GM20431 (cell line): ENCODE measurements around the gene SMIM20.

Source experiments
- in situ Hi-C: fragments of 300-500 bp; cut with MseI, MboI; formaldehyde crosslinking; loops from one replicate; pipeline ENCODE4 v1.15.0; 2020; ENCODE audit warnings: low sequenced_read_pairs; ENCODE audit not compliant: unreplicated experiment

Gene SMIM20

DNA sequence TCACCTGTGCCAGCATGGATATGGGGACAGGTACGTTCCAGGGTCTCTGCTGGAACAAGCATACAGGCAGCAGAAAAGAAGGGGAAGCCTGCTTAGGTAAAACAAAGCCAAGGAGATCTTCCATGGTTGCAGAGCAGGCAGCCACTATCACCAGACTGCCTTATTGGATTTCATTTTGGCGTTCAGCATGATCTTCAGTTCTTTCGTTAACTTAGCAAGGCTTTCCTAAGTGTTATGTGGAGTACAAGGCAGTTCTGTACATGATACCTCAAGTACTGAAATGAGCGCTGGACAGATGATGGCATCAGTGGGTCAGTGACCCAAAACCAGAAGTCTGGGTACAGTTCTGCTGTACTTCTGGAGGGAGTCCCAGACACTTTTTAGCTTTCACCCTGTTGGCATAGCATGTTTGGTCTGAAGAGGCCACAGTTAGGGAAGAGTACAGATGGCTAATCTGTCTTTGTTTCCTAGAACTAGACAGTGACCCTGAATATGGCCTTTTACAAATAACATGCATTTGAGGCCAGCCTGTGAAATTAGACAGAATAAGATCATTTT lies 8.9 kb downstream of the SMIM20 start:
- in situ Hi-C loops, result no loop called here

DNA sequence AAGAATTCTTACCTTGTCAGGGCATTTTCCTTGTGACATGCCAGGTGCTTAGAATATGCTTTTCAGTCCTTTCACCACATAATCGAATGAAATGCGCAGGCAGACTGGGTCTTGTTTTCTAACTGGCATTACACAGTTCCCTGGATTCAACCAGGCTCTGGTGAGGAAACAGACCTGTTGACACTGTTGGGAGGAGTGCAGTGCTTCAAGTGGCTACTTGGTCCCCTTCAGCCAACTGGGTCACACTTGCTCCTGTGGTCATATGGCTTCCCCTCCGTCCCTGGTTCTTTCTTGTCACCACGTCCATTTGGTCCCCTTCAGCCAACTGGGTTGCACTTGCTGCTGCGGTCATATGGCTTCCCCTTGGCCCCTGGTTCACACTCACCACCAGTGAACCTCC lies 9.7 kb downstream of the SMIM20 start:
- in situ Hi-C loops, result no loop called here

DNA sequence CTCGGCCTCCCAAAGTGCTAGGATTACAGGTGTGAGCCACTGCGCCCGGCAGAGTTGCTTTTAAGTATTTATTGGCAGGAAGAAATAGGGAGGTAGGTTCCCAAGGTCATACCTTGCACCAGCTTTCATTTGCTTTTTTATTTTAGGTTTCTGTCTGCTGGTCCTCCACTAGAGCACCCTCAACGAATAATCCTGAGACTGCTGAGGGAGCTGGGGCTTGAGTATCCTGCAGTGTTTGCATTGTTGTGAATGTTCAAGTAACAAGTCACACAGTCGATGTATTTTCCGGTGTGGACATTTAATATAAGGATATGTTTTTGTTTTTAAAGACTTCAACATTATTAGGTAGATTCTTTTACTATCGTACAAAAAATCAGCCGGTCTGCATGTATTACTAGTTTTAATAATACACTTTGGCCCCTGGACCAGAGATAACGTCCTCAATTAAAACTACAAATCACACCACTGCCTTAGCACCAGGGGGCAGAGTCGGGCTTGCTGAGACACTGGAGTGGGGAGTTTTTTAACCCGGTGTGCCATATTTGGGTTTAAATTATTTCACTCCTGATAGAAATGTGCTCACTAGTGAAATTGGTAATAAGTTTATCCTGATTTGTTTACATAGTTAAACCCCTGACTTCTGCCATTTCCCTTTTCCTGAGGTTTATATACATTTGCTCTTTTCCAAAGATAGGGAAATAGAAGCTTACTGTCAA lies 11.6 kb downstream of the SMIM20 start:
- in situ Hi-C loops, result no loop called here

DNA sequence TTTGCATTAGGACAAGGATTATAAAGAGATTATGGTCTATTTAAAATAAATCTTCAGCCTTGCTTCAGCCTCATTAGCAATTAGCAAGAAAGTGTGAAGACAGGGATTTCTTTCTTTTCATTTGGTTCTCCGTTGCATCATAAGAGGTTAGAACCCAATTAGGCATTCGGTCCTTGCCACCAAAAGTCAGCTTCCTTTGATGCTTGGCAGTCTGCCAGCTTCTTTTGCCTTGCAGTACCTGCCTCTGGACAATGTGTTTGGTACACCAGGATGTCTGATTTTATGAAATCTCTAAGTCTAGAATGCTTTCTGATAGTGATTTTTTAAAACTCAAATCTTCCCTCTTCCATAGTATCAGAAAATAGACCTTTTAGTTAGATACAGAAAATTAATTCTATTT lies 12.4 kb downstream of the SMIM20 start:
- in situ Hi-C loops, result no loop called here

DNA sequence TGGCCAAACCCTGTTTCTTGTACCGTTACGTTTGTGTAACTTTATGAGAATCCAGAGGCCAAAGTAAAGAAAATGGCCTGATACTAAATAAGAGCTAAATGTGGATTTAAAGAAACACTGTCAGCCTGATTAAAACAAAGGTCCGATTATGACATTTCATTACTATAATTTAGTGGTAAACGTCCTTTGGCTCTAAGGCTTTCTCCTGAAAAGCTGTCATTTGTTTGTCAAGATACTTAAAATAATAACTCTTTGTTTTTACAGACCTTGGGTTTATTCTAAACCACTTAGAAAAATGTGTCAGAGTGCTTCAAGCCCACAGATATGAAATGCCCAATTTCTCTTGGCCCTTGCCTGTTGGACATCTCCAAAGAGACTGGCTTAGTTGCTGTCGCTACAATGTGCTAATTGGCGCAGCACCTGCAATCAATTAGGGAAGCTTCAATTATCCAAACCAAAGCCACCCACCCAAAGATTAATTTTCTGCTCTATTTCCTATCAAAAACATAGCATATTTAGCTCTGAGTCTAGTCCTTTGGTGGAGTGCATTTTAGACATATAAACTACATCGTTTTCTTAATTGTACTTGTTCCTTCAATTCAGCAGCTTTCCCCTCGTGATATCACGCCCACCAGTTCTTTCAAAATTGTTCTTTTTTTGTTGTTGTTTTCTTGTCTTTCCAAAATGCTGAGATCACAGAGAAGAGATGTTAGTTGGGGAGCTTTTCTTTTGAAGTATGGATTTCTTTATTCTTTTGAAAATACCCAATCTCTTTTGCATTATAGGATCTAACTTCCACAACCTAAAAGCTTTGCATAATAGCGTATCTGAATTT lies 13.6 kb downstream of the SMIM20 start:
- in situ Hi-C loops, result no loop called here

DNA sequence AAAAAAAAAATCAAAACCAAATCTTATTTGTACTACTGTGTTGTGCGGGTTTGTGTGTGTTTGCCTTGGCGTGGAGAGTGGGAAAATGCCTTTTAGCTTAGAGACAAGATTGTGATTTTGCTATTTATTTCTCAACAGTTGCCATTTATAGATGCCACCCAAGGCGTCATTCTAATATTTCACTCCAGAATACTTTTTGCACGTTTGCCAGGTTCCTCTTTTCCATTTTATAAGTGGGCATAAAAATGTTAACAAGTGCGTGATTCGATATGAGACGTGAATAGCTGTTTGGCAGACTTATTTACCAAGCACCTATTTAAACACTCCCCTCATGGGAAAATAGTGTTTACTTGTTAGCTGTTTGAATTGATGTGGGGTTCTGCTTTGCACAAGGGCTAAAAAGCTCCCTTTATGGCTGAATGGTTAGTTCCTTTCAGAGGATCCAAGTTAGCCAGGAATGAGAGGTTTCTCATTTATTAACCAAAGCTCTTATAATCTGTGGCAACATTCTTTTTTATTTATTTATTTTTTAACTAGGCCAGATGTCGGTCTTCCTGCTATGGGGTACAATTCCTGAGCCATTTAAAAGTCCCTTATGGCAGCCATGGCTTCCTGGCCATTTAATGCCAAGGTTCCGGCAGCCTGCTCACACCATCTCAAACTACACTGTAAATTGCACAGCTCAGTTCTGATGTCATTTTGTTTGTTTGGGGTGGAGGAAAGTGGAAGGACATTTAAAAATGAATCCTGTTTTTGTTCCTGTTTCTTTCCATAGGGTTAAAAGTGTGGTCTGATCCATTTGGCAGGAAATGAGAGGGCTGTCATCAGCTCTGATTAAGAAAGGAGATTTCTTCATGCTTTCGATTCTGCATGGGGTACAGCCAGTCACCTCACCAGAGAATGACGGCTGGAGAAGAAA lies 14.6 kb downstream of the SMIM20 start:
- in situ Hi-C loops, result no loop called here

DNA sequence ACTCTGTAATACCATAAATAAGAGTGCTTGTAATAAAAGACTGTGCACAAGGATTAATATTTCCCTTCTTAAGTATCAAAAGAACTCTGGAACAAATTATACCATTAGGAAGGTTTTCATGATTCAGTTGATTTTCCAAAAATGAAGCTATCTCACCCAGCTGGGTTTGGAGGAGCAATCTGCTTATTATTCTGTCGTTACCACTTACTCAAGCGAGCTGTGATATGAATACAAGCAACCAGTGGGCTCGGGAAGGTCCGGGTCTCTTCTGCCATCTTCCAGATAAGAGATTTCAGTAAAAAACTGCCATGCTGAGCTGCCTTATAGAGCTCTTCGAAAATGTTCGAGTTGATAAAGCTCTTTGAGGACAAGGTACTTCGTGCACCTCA lies 15.3 kb downstream of the SMIM20 start:
- in situ Hi-C loops, result no loop called here

DNA sequence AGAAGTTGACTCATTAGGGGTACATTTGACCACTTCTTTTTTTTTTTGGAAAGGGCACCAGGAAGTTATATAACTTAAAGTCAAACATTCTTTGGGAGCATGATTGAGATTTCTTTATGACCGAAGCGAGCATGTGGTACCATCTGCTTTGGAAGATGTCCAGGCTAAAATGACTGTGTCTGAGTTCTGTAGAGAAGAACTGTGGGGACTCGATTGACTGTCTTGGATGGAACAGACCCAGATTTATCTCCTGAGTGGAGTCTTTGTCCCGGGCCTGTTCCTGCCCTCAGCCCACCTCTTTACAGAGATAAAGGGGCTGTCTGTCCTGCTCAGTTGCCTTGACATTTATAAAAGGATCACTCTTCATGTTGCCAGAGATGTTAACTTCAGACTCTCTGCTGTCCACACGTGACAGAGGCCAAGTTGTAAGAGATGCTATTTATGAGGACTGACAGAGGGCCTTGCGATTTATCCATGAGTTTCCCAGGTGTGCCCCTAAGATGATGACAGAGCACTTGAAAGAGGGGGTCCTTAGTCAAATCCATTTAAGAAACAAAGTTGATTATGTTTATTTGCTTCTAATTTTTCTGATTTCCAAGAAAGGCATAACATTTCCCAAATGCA lies 16.8 kb downstream of the SMIM20 start:
- in situ Hi-C loops, result no loop called here

DNA sequence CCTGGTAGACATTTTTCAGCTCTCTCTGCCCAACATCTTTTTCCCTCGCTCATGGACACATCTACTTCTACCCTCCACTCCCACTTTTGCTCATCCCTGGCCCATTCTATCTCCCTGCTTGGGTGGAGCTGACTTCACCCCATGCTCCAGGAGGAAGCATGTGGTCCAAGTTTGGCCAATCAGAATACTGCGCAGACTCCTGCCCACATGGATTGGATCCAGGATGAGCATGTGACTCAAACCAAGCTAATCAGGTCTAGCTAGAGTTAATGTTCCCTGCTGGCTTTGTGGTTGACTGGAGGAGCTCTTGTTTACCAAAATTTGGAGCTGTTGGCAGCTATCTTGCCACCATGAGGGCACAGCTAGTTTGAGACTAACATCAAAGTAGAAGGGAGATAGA lies 22.7 kb downstream of the SMIM20 start:
- in situ Hi-C loops, result no loop called here

DNA sequence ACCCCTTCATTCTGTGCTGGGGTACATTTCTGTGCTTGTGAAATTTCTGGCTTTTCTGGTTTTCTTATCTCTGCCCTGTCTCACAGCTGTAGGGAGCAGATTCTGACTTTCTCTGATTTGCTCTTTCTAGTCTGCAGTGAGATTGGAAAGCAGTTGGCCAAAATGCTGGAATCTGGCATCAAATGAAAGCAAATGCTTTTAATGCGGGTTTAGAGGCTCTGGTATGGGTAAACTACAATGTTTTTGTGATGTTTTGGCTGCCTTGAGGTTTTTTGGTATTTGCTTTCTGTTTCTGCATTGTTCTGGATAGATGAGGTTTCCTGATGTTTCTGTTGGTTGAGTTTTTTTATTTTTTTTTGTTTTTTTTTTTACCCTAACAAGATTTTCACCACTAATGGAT lies 23.8 kb downstream of the SMIM20 start:
- in situ Hi-C loops, result no loop called here

DNA sequence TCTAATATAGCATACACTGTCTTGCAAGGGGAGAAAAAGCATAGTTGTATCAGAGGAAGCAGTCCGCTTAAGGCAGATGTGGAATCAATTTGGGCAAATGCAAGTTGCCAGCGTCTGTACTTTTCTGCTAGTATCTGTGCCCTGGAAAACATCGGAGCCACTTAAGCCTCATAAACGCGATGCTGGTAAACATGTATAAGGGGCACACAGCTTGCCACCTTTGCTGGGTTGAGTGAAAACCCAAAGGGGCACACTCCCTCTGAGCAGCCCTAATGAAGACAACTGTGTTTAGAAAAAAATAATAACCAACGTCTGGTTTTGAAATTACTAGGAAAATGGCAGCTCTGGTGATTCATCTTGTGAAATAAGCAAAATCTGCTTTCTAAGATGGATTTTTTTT lies 24.3 kb downstream of the SMIM20 start:
- in situ Hi-C loops, result no loop called here

DNA sequence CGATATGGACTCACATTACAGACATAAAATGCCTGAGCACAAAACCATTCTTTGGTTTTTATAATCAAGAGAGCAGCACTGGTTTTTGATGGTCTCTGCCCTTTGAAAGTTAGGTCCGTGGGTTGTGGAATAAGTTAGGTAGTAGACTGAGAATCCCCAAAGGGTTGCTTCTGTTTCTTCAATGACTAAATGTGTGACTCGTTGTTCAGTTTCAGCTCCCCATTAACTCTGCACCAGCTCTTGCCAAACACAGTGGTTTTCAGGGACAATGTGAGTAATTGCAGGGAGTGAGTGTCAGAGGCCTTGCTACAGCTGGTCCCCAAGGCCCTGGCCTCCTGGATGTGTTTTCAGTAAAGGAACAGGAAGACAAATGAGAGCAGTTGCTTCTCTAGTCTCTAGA lies 24.8 kb downstream of the SMIM20 start:
- in situ Hi-C loops, result no loop called here

DNA sequence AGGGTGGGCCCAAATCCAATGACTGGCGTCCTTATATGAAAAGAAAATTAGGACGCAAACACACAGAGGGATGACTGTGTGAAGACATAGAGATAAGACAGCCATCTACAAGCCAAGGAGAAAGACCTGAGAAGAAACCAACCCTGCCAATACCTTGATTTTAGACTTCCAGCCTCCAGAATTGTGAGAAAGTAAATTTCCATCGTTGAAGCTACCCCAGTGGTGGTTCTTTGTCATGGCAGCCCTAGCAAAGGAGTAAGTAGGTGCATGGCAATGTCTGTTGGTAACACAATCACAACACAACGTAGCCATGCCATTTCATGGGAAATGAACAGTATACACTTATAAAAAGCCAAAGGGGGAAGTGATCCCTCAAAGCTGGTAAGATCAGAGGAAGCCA lies 25.3 kb downstream of the SMIM20 start:
- in situ Hi-C loops, result no loop called here

DNA sequence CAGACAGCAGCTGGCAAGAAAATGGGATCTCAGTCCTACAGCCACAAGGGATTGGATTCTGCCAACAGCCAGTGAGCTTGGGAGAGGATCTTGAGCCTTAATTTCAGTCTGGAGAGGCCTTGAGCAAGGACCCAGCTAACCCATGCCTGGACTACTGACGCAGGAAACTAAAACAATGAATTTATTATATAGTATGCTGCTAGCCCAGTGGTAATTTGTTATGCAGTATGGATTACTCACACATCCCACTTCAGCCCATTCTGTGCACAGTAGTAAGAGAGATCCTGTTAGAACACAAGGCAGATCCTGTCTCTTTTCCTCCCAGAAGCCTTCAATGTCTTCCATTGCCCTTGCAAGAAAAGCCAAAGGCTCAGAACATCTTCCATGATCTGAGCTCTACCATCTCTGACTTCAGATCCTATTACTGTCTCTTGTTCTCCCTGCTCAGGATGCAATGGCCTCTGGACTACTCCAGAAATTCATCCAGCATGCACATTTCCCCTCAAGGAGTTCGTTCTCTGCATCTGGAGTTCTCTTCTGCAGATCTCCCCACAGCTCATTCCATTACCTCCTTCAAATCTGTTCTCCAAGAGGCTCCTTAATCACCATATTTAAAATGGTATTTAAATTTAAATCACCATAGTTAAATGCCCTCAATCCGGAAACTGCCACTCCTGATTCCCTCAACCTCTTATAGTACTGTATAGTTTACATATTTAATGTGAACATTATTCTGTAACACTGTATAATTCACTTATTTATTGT lies 27.6 kb downstream of the SMIM20 start:
- in situ Hi-C loops, result no loop called here

DNA sequence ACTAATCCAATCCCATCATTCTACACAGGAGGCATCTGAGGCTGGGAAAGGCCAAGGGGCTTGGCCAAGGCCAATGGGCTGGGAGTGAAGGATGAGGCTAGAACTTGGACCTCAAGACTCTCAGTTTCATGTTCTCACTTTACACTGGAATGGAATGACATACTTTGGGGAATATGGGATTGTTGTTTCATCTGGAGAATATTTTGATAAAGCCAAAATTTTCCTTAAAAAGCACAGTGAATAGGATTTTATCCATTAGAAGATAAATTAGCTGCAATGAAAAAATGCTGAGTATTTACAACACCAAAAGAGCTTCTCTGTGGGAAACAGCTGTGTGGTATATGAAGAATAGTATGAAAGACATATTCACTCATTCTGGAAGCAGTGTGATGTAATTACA lies 29.3 kb downstream of the SMIM20 start:
- in situ Hi-C loops, result no loop called here

DNA sequence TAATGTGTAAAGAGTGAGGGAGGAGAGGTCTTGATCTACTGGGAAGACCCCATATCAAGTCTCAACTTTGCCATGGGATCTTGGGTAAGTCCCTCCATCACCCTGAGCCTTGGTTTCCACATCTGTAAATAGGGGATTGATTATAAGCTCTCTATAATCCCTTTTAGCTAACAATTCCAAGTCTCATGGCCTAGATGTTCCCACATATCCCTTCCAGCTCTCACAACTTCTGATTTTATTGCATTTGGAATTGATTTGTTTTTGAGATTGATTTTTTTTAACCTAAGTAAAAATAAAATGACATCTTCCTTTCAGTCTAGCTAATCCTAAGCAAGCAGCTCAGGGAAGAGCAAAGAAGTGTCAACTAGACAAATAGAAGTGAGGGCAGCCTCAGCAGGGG lies 29.8 kb downstream of the SMIM20 start:
- in situ Hi-C loops, result no loop called here

DNA sequence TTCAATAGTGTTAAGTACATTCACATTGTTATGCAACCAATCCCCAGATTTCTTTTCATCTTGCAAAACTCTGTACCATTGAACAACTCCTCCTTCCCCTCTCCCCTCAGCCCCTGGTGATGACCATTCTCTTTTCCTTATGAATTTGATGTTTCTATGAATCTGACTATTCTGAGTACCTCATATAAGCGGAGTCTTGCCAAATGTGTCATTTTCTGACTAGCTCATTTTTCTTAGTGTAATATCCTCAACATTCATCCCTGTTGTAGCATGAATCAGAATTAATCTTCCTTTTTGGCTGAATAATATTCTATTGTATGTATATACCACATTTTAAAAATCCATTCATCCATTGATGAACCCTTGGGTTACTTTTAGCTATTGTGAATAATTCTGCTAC lies 34.0 kb downstream of the SMIM20 start:
- in situ Hi-C loops, result no loop called here

DNA sequence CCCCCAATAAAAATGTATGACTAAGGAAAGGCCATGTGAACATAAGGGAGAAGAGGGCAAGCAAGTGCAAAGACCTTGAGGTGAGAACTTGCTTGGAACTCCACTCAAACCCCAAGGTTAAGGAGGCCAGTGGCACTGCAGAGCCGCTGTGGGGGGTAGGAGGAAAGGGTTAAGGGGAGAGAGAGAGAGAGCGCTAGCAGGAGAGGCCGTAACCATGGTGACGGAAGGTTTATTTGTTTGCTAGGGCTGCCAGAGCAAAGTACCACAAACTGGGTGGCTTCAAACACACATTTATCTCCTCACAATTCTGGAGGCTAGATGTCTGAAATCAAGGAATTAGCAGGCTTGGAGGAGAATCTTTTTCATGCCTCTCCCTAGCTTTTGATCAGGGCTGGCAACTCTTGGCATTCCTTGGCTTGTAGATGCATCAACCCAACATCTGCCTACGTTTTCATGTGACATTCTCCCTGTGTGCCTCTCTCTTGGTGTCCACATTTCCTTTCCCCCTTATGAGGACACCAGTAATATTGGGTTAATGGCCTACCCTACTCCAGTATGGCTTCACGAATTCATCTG lies 35.2 kb downstream of the SMIM20 start:
- in situ Hi-C loops, result no loop called here

DNA sequence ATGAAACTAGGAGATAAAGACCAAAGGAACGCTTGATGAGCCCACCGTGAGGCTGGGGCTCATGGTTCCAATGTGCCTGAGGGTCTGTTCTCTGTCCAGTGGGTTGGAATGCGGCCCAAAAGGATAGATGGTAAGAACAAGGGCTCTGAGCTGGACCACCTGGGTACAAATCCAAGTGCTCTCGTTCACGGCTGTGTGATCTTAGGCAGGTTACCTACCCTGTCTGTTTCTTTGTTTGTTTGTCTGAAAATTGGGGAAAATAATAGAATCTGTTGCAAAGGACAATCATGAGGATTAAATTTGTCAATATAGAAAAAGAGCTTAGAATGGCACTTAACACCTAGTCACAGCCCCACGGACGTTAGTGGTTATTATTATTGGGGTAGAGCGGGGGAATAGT lies 36.0 kb downstream of the SMIM20 start:
- in situ Hi-C loops, result no loop called here
